Upper lobe of left lung (tissue), 4 donors: ENCODE measurements around the gene DCAF6.

Experiments used
- CTCF ChIP-seq, 6 experiments: fragments of 450-650 bp in 4 of 6; fragments of 200-600 bp in 2 of 6; sonication (generic) in 2 of 6; IDR thresholded peaks; one replicate each; pipeline ENCODE4 v1.5.1; 2016 to 2019; ENCODE audit warnings: antibody characterized with exemption in 6 of 6
- POLR2A ChIP-seq, 4 donors: fragments of 450-650 bp; IDR thresholded peaks; one replicate each; pipeline ENCODE4 v1.5.1; 2016 to 2017; ENCODE audit warnings: antibody characterized with exemption in 4 of 4, mild to moderate bottlenecking in 2 of 4

- no peak for TF ChIP-seq CTCF (IDR thresholded peaks at IDR 0.05)
- TF ChIP-seq POLR2A (IDR thresholded peaks at IDR 0.05), result no peak
Observed at GRCh38 chr1:168089326-168089978, 153.0 kb downstream of the DCAF6 start.
